ENCODE measurements around the gene PPEF1. TPM values are rescaled to one million over a fixed set of nuclear protein-coding genes. Genes with fewer than 3 reads are reported as not detected.

PPEF1 gene
- total RNA-seq (2014; rRNA removed), result not detected in 2 replicates
- percentile 18 among the genes with signal in this experiment for Bru-seq, nascent RNA
- BruChase-seq, experiment 1, labeled RNA remaining after a 6-hour chase, result percentile 15 among the genes with signal in this experiment
- percentile 20 among the genes with signal in this experiment for BruChase-seq, experiment 2, labeled RNA remaining after a 2-hour chase
- long read RNA-seq, result 0 reads

DNA sequence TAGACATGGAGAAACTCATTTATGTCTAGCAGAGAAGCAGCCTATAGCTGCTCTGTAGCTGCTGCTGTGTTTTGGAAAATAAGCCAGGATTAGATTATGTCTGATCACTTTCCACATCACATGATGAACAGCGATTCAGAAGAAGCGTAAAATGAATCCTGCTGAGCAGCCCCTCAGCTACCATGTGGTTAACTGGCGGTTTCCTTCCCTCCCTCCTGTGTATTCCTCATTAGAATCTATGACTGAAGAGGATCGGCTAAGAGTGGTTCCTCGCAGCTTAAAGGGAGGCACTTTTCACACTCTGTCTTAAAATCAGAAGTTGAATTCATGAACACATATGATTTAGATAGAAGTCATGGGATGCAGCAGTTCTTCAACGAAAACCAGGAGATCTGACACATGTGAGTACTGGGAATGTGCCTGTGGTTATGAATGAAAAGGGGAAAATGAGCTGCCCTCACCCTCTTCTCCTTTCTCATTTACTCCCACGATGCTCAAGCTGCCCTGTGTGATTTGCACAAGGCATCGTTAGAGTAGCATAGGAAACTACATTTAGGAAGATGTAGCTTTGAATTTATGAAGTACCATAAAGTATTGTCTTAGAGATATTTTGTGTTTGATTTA, at the start of gene PPEF1:
Gene PPEF1 (plus strand): TSS at position 220 of the 624 bp plus-strand sequence. CDS start 136 bp downstream, at position 356.
- no peak within 1 kb of the TSS for H3K27ac ChIP-seq (ENCODE audit: low read length)
- CTCF ChIA-PET, result no interaction called here
- no peak within 1 kb of the TSS for H3K4me3 ChIP-seq (ENCODE audit: low read length)
- TF ChIP-seq EZH2 (IDR thresholded peaks at IDR 0.05; ENCODE audit: low read length, unreplicated experiment), result no peak
- no peak for TF ChIP-seq CTCF (conservative IDR thresholded peaks at IDR 0.05; ENCODE audit: low read depth, low read length)
- no peak for TF ChIP-seq EZH2phosphoT487 (IDR thresholded peaks at IDR 0.05; ENCODE audit: borderline replicate concordance, low read length)
- ATAC-seq, result no peak
- H3K9me3 ChIP-seq (ENCODE audit: low read length), result no peaks in the 10 kb centered on the region
- no peaks in the 10 kb centered on the region for H3K79me2 ChIP-seq (ENCODE audit: low read length)
- no peak within 1 kb of the TSS for H2AFZ ChIP-seq (ENCODE audit: low read length)
- no peaks in the 10 kb centered on the region for H3K27me3 ChIP-seq (ENCODE audit: low read length)
- H3K36me3 ChIP-seq (ENCODE audit: low read depth, low read length), result no peaks in the 10 kb centered on the region
- POLR2A ChIA-PET (ENCODE audit: unreplicated experiment), result no interaction called here
- H4K20me1 ChIP-seq (ENCODE audit: low read length), result no peaks in the 10 kb centered on the region
- BruUV-seq (replicated peaks), result no TSS peak
- no peaks in the 10 kb centered on the region for H3F3A ChIP-seq (ENCODE audit: low read length, unreplicated experiment)
- no peak for DNase-seq
- intact Hi-C loops (cut with micrococcal nuclease), result loop anchor here (10.0 kb wide), 1 partner anchor 283 kb away; the partner anchor contains the start of gene CDKL5
- peaks cover 8% of the 10 kb centered on the region for H3K4me1 ChIP-seq (ENCODE audit: insufficient read depth, low read length)
- H3K9ac ChIP-seq (ENCODE audit: low read length), result no peak within 1 kb of the TSS
- no peak within 1 kb of the TSS for H3K4me2 ChIP-seq (ENCODE audit: low read length)
- H3K9me2 ChIP-seq (replicated peaks; ENCODE audit: low read length), result no peaks in the 10 kb centered on the region

- BruUV-seq (replicated peaks), result no TSS peak
- no peaks in the 10 kb centered on the region for H3K4me1 ChIP-seq (ENCODE audit: insufficient read depth, low read length)
- ChIA-PET POLR2A (ENCODE audit: unreplicated experiment) (no interaction called here), CTCF (no interaction called here)
- no peaks in the 10 kb centered on the region for H3K27me3 ChIP-seq (ENCODE audit: low read length)
- ATAC-seq, result no peak
- no peaks in the 10 kb centered on the region for H4K20me1 ChIP-seq (ENCODE audit: low read length)
- no peak overlapping the region for H3K4me2 ChIP-seq (ENCODE audit: low read length)
- H3K9ac ChIP-seq (ENCODE audit: low read length), result no peak overlapping the region
- H3K9me2 ChIP-seq (replicated peaks; ENCODE audit: low read length), result no peaks in the 10 kb centered on the region
- H2AFZ ChIP-seq (ENCODE audit: low read length), result no peak overlapping the region
- H3K27ac ChIP-seq (ENCODE audit: low read length), result no peak overlapping the region
- no peaks in the 10 kb centered on the region for H3K9me3 ChIP-seq (ENCODE audit: low read length)
- intact Hi-C loops (cut with micrococcal nuclease), result no loop called here
- TF ChIP-seq EZH2 (IDR thresholded peaks at IDR 0.05; ENCODE audit: low read length, unreplicated experiment) (no peak), EZH2phosphoT487 (IDR thresholded peaks at IDR 0.05; ENCODE audit: borderline replicate concordance, low read length) (no peak), CTCF (conservative IDR thresholded peaks at IDR 0.05; ENCODE audit: low read depth, low read length) (no peak)
- H3K4me3 ChIP-seq (ENCODE audit: low read length), result no peak overlapping the region
- no peaks in the 10 kb centered on the region for H3K79me2 ChIP-seq (ENCODE audit: low read length)
- no peaks in the 10 kb centered on the region for H3F3A ChIP-seq (ENCODE audit: low read length, unreplicated experiment)
- DNase-seq, result no peak
- no peaks in the 10 kb centered on the region for H3K36me3 ChIP-seq (ENCODE audit: low read depth, low read length)
Observed at GRCh38 chrX:18661273-18661672, 46.2 kb upstream of the PPEF1 start.

- no peak overlapping the region for H3K9ac ChIP-seq (ENCODE audit: low read length)
- POLR2A ChIA-PET (ENCODE audit: unreplicated experiment), result no interaction called here
- ATAC-seq, result peak; percentile 33; the same call in 1 of the 2 replicates
Observed at GRCh38 chrX:18664947-18665346, 42.5 kb upstream of the PPEF1 start.

More at GRCh38 chrX:18664947-18665346, 42.5 kb upstream of the PPEF1 start:
- H3K27ac ChIP-seq (ENCODE audit: low read length), result no peak overlapping the region
- no peaks in the 10 kb centered on the region for H3K36me3 ChIP-seq (ENCODE audit: low read depth, low read length)
- H3K4me3 ChIP-seq (ENCODE audit: low read length), result no peak overlapping the region
- H3K4me2 ChIP-seq (ENCODE audit: low read length), result no peak overlapping the region
- intact Hi-C loops (cut with micrococcal nuclease), result no loop called here
- no peaks in the 10 kb centered on the region for H3K9me3 ChIP-seq (ENCODE audit: low read length)
- H3F3A ChIP-seq (ENCODE audit: low read length, unreplicated experiment), result no peaks in the 10 kb centered on the region
- no peaks in the 10 kb centered on the region for H3K79me2 ChIP-seq (ENCODE audit: low read length)
- H3K9me2 ChIP-seq (replicated peaks; ENCODE audit: low read length), result no peaks in the 10 kb centered on the region
- H4K20me1 ChIP-seq (ENCODE audit: low read length), result no peaks in the 10 kb centered on the region
- CTCF ChIA-PET, result no interaction called here
- no peaks in the 10 kb centered on the region for H3K27me3 ChIP-seq (ENCODE audit: low read length)
- no peaks in the 10 kb centered on the region for H3K4me1 ChIP-seq (ENCODE audit: insufficient read depth, low read length)
- TF ChIP-seq EZH2phosphoT487 (IDR thresholded peaks at IDR 0.05; ENCODE audit: borderline replicate concordance, low read length) (no peak), CTCF (conservative IDR thresholded peaks at IDR 0.05; ENCODE audit: low read depth, low read length) (peak; percentile 51; the same call in 1 of the 2 replicates)
- peak; percentile 18 for DNase-seq
- BruUV-seq (replicated peaks), result no TSS peak
- no peak overlapping the region for H2AFZ ChIP-seq (ENCODE audit: low read length)

Data from PC-3 (cell line).